Thyroid gland (tissue), 4 donors: Measurements from ENCODE around the gene SSTR5. TPM values are rescaled to one million over a fixed set of nuclear protein-coding genes. Genes with fewer than 3 reads are reported as not detected.
"Not testable (repeated sequence)": the region's sequence is repeated elsewhere in the genome, so short reads cannot be mapped to it uniquely, and the experiment has no call there.

Experiments used
- DNase-seq, 2 donors: peaks; one replicate each; pipeline ENCODE4 v3.0.0-alpha.2; 2019
- H3K27ac ChIP-seq, 3 donors: fragments of 200-600 bp; sonication (generic); 1 replicate in 2 of 3; 2 replicates in 1 of 3; pipeline ENCODE4 v1.5.1; 2016 to 2019; ENCODE audit warnings: mild to moderate bottlenecking in 1 of 3, moderate library complexity in 1 of 3
- H3K27me3 ChIP-seq: fragments of 200-600 bp; sonication (generic); one replicate; pipeline ENCODE4 v1.5.1; 2019
- H3K36me3 ChIP-seq, 2 donors: fragments of 200-600 bp; sonication (generic); one replicate each; pipeline ENCODE4 v1.5.1; 2016 to 2019
- H3K4me1 ChIP-seq, 2 donors: fragments of 200-600 bp; sonication (generic); one replicate each; pipeline ENCODE4 v1.5.1; 2017 to 2019
- H3K4me3 ChIP-seq, 3 donors: fragments of 200-600 bp; sonication (generic); replicated peaks in 1 of 3; 1 replicate in 2 of 3; 2 replicates in 1 of 3; pipeline ENCODE4 v1.5.1; 2016; ENCODE audit warnings: mild to moderate bottlenecking in 1 of 3
- H3K9me3 ChIP-seq: fragments of 200-600 bp; sonication (generic); one replicate; pipeline ENCODE4 v1.5.1; 2017
- POLR2A ChIP-seq, 2 donors: fragments of 450-650 bp; IDR thresholded peaks; one replicate each; pipeline ENCODE4 v1.6.1; 2017; ENCODE audit warnings: antibody characterized with exemption in 2 of 2, mild to moderate bottlenecking in 2 of 2, moderate library complexity in 1 of 2
- WGBS, 2 donors: methylation state at CpG; one replicate each; pipeline ENCODE4 v1.1.5; 2017; 5-methylcytosine and 5-hydroxymethylcytosine counted together
- intact Hi-C: fragments of 100-400 bp; cut with DNase I; formaldehyde crosslinking; loops from one replicate; pipeline ENCODE4 v1.15.1; 2023
- total RNA-seq, 4 donors: library from RNA; depleted of rRNA; stranded (reverse); fragments of >200 nt; gene quantifications; one replicate each; pipeline ENCODE4 v1.2.3, GENCODE V29; 2016
- TF ChIP-seq, protein P1 (sequence below), 6 experiments: fragments of 200-600 bp in 3 of 6; fragments of 450-650 bp in 3 of 6; sonication (generic) in 3 of 6; IDR thresholded peaks; one replicate each; pipeline ENCODE4 v1.5.1; 2016 to 2019; ENCODE audit warnings: antibody characterized with exemption in 6 of 6, mild to moderate bottlenecking in 2 of 6, inconsistent platforms in 1 of 6, moderate library complexity in 1 of 6

Gene SSTR5
- total RNA-seq, 4 donors from 2014 or later, result not detected

DNA sequence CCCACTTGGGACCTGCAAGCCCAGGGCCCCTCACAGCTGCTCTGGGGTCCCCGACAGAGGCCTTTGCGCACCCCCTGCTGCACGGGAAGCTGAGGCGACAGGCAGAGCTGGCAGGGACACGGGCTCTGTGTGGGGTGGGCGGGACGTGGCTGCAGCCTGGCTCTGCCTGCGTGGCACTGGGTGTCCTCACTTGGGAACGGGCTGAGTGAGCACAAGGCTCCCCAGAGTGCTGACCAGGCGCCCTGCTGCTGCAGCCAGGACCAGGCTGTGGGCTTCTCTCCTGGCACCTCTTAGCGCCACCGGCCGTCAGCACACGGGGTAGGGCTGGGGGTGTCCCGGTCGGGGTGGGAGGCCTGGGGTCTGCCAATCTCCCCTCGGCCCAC, 16.9 kb downstream of the SSTR5 start:
- TF ChIP-seq, protein P1, sequence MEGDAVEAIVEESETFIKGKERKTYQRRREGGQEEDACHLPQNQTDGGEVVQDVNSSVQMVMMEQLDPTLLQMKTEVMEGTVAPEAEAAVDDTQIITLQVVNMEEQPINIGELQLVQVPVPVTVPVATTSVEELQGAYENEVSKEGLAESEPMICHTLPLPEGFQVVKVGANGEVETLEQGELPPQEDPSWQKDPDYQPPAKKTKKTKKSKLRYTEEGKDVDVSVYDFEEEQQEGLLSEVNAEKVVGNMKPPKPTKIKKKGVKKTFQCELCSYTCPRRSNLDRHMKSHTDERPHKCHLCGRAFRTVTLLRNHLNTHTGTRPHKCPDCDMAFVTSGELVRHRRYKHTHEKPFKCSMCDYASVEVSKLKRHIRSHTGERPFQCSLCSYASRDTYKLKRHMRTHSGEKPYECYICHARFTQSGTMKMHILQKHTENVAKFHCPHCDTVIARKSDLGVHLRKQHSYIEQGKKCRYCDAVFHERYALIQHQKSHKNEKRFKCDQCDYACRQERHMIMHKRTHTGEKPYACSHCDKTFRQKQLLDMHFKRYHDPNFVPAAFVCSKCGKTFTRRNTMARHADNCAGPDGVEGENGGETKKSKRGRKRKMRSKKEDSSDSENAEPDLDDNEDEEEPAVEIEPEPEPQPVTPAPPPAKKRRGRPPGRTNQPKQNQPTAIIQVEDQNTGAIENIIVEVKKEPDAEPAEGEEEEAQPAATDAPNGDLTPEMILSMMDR (IDR thresholded peaks at IDR 0.05), result no peak
- TF ChIP-seq POLR2A (IDR thresholded peaks at IDR 0.05), result no peak
- WGBS, 2 donors, result 100% methylated on average over 1 of the region's 17 CpGs; no CpG with 5 or more reads in 1 of the 2 donors
- Histone ChIP-seq H3K4me1 (no peaks in the 10 kb centered on the region), H3K4me3 (no peak overlapping the region), H3K36me3 (no peaks in the 10 kb centered on the region), H3K27ac (no peak overlapping the region), H3K27me3 (peaks cover 5% of the 10 kb centered on the region), H3K9me3 (no peaks in the 10 kb centered on the region)
- intact Hi-C loops, result no loop called here
- DNase-seq, result no peak

DNA sequence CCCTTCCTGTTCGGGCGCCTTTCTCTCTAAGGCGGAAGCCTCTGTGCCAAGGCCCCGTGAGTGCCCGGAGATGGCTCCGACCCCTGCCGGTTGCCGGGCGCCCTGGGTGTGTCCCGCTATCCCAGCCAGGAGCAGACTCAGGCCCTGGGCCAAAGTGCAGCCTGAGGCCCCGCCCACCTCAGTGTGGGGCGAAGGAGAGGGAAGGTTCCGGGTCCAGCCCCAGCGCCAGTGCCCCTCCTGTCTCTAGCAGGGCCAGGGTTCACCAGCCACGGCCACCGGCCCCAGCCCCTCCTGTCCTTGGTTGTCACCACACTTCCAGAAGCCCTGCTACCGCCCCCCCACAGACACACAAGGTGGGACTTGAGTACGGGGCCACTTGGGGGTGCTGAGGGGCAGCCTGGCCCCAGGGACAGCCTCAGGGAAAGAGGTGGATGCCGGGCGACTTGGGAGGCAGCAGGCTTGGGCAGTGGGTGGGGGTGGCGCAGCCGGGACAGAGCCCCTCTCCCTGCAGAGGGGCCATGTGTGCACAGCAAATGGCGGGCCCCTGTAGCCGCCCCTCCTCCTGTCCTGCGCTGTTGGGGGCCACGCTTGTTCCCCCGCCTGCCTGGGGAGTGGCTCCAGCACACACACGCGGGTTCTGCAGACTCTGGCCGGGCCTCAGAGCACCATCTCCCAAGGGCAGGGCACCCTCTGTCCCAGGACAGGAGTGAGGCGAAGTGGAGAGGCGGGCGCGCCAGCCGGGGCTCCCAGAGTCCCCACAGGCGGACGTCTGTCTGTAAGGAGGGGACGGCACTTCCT, 17.5 kb downstream of the SSTR5 start:
- Histone ChIP-seq H3K27ac (no peak overlapping the region), H3K4me1 (no peaks in the 10 kb centered on the region), H3K4me3 (no peak overlapping the region), H3K9me3 (no peaks in the 10 kb centered on the region), H3K36me3 (no peaks in the 10 kb centered on the region), H3K27me3 (peaks cover 5% of the 10 kb centered on the region)
- no peak for DNase-seq
- WGBS, 2 donors, result 35 to 70% methylated on average over 4 to 10 of the region's 38 CpGs
- no peak for TF ChIP-seq POLR2A (IDR thresholded peaks at IDR 0.05)
- TF ChIP-seq, protein P1 (IDR thresholded peaks at IDR 0.05), result no peak
- intact Hi-C loops, result no loop called here

DNA sequence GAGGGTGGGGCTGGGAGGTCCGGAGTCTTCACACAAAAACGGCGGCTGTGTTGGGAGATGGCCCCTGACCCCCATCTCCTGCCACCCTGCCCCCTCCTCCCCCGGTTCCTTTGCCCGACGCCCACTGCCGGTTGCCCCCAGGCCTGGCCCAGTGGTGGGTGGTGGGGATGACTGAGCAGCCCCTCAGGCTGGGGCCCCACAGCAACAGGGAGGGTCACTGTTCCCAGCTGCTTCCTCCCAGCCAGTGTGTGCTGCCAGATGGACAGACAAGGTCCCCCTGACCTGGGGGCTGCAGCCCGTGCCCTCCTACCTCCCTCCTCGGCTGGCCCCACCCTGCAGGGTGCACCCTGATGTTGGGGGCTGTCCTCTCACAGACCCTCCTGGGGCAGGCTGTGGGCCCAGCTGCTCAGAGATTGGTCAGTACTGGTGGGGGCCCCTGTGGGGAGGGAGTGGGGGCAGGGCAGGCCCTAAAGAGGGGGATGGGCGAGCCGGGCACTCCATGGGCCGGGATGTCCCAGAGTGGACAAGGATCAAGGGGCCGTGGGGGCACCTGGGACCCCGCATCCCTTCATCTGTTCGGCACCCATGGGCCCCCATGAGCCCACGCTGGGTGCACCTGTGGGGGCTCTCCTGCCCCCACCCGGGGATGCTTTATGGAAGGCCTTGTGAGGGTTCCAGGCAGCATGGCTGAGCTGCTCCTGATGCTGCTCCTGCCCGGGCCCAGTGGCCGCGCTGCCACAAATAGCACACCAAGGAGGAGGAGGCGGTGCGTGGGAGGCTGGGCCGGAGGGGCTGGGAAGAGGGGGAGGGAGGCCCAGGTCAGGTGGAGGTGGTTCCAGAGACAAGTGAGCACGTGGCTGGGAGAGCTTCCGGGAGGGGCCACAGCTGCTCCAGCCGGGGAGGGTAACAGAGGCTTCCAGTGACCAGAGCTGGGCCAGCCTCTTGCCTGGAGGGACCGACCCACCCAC, 18.4 kb downstream of the SSTR5 start:
- intact Hi-C loops, result no loop called here
- peaks cover 5% of the 10 kb centered on the region for H3K27me3 ChIP-seq

DNA sequence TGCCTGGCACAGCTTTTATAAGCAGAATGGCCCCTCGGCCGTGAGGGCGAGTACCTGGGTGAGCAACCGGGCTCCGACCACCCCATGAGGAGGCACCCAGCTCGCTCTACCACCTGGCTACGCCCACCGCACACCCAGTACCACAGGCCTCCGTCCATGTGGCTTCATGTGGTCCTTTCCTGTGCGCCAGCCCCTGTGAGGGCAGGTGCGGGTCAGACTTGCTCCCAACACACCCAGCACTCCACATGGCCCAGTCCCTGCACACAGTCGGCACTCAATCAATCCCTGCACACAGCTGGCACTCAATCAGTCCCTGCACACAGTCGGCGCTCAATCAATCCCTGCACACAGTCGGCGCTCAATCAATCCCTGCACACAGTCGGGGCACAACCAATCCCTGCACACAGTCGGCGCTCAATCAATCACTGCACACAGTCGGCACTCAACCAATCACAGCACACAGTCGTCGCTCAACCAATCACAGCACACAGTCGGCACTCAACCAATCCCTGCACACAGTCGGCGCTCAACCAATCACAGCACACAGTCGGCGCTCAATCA, 19.5 kb downstream of the SSTR5 start:
- DNase-seq, result no peak
- Histone ChIP-seq H3K27ac (no peak overlapping the region), H3K27me3 (peaks cover 5% of the 10 kb centered on the region), H3K4me3 (no peak overlapping the region), H3K4me1 (no peaks in the 10 kb centered on the region), H3K9me3 (no peaks in the 10 kb centered on the region), H3K36me3 (no peaks in the 10 kb centered on the region)
- 96 to 97% methylated on average over 20 to 23 of the region's 27 CpGs for WGBS, 2 donors
- TF ChIP-seq POLR2A (IDR thresholded peaks at IDR 0.05), result no peak
- TF ChIP-seq, protein P1 (IDR thresholded peaks at IDR 0.05), result no peak
- intact Hi-C loops, result no loop called here

More for the DNA sequence above, 18.4 kb downstream of the SSTR5 start:
- H3K36me3 ChIP-seq, result no peaks in the 10 kb centered on the region
- H3K4me3 ChIP-seq, result no peak overlapping the region
- TF ChIP-seq, protein P1 (IDR thresholded peaks at IDR 0.05), result no peak
- TF ChIP-seq POLR2A (IDR thresholded peaks at IDR 0.05), result no peak
- DNase-seq, result no peak
- no peaks in the 10 kb centered on the region for H3K4me1 ChIP-seq
- H3K9me3 ChIP-seq, result no peaks in the 10 kb centered on the region
- WGBS, 2 donors, result 31 to 60% methylated on average over 1 to 23 of the region's 27 CpGs
- H3K27ac ChIP-seq, result no peak overlapping the region

DNA sequence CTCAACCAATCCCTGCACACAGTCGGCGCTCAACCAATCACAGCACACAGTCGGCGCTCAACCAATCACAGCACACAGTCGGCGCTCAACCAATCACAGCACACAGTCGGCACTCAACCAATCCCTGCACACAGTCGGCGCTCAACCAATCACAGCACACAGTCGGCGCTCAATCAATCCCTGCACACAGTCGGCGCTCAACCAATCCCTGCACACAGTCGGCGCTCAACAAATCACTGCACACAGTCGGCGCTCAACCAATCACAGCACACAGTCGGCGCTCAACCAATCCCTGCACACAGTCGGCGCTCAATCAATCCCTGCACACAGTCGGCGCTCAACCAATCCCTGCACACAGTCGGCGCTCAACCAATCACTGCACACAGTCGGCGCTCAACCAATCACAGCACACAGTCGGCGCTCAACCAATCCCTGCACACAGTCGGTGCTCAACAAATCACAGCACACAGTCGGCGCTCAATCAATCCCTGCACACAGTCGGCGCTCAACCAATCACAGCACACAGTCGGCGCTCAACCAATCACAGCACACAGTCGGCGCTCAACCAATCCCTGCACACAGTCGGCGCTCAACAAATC, 20.2 kb downstream of the SSTR5 start:
- H3K27ac ChIP-seq, intact Hi-C loops, DNase-seq, H3K27me3 ChIP-seq, H3K9me3 ChIP-seq, H3K36me3 ChIP-seq, H3K4me1 ChIP-seq, H3K4me3 ChIP-seq: not testable (repeated sequence)
- WGBS, 2 donors, result 97 to 98% methylated on average over 19 to 37 of the region's 40 CpGs
